Gastroesophageal sphincter (tissue), 4 donors: ENCODE data around the gene MCF2L2. TPM values are rescaled to one million over a fixed set of nuclear protein-coding genes. Genes with fewer than 3 reads are reported as not detected.

Experiments used
- ATAC-seq: fragments of 150-250 bp; one replicate; pipeline ENCODE4 v1.9.1; 2016; ENCODE audit warnings: mild to moderate bottlenecking, moderate library complexity
- H3K27ac ChIP-seq, 4 donors: fragments of 200-600 bp; sonication (generic) in 3 of 4; 1 replicate in 3 of 4; 2 replicates in 1 of 4; pipeline ENCODE4 v1.5.1; 2016 to 2019
- H3K27me3 ChIP-seq: fragments of 200-600 bp; sonication (generic); one replicate; pipeline ENCODE4 v1.5.1; 2019
- H3K36me3 ChIP-seq, 2 donors: fragments of 200-600 bp; sonication (generic); one replicate each; pipeline ENCODE4 v1.5.1; 2019; ENCODE audit warnings: control low read depth in 1 of 2
- H3K4me1 ChIP-seq, 3 donors: fragments of 200-600 bp; sonication (generic); 1 replicate in 2 of 3; 2 replicates in 1 of 3; pipeline ENCODE4 v1.5.1; 2016 to 2019; ENCODE audit warnings: control low read depth in 2 of 3
- H3K4me3 ChIP-seq, 2 donors: fragments of 200-600 bp; sonication (generic); one replicate each; pipeline ENCODE4 v1.5.1; 2019; ENCODE audit warnings: mild to moderate bottlenecking in 1 of 2, moderate library complexity in 1 of 2
- H3K9me3 ChIP-seq, 3 donors: fragments of 200-600 bp; sonication (generic); one replicate each; pipeline ENCODE4 v1.5.1; 2017 to 2019; ENCODE audit warnings: control low read depth in 2 of 3
- EP300 ChIP-seq: sonication (generic); formaldehyde crosslinking; IDR thresholded peaks from one replicate; pipeline ENCODE4 v1.6.1; 2017; ENCODE audit warnings: antibody characterized with exemption, mild to moderate bottlenecking
- POLR2A ChIP-seq, 2 donors: fragments of 450-650 bp; IDR thresholded peaks; one replicate each; pipeline ENCODE4 v1.6.1; 2017; ENCODE audit warnings: antibody characterized with exemption in 2 of 2, mild to moderate bottlenecking in 2 of 2, moderate library complexity in 1 of 2
- POLR2AphosphoS5 ChIP-seq: sonication (generic); formaldehyde crosslinking; IDR thresholded peaks from one replicate; pipeline ENCODE4 v1.6.1; 2017; ENCODE audit warnings: antibody characterized with exemption
- WGBS, 2 donors: methylation state at CpG; one replicate each; pipeline ENCODE4 v1.1.5; 2018; ENCODE audit warnings: low coverage in 1 of 2; 5-methylcytosine and 5-hydroxymethylcytosine counted together
- total RNA-seq, 4 donors: library from RNA; depleted of rRNA; stranded (reverse); fragments of >200 nt; gene quantifications; one replicate each; pipeline ENCODE4 v1.1.0, GENCODE V29; 2016
- TF ChIP-seq, protein P1 (sequence below), 4 experiments: fragments of 200-600 bp in 2 of 4; fragments of 450-650 bp in 2 of 4; sonication (generic) in 1 of 4; IDR thresholded peaks; one replicate each; pipeline ENCODE4 v1.5.1; 2017 to 2019; ENCODE audit warnings: antibody characterized with exemption in 4 of 4, mild to moderate bottlenecking in 2 of 4, moderate library complexity in 2 of 4

The MCF2L2 gene
- total RNA-seq, 4 donors from 2014 or later, result 0.67 to 4.0 (median 2.7) TPM

DNA sequence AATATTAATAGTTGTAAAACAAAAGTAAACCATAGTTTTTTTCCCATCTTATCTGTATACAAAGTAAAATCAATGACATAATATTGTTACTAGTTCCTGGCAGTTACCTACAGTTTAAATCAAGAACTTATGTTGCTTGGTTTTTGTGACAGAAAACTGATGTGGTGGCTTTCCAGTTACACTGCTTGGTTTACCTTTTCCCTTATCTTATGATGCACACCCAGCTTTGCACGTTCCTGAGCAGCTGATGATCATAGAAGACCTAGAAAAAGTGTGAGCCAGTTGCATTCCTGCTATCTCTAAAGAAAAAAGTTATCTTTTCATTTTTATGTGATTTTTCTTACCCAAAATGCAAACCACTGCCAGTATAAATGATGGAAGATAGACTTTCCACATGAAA lies 229.5 kb downstream of the MCF2L2 start:
- 6 to 20% methylated on average over 1 of the region's 1 CpG for WGBS, 2 donors
- Histone ChIP-seq H3K9me3 (peaks cover 0 to 13% (median 0%) of the 10 kb centered on the region in 3 donors), H3K27ac (no peak overlapping the region), H3K36me3 (no peaks in the 10 kb centered on the region), H3K27me3 (peaks cover 15% of the 10 kb centered on the region), H3K4me3 (no peak overlapping the region), H3K4me1 (peaks cover 0 to 8% (median 0%) of the 10 kb centered on the region in 3 donors)
- ATAC-seq, result no peak
- TF ChIP-seq POLR2A (IDR thresholded peaks at IDR 0.05), result no peak
- no peak for TF ChIP-seq EP300
- TF ChIP-seq, protein P1, sequence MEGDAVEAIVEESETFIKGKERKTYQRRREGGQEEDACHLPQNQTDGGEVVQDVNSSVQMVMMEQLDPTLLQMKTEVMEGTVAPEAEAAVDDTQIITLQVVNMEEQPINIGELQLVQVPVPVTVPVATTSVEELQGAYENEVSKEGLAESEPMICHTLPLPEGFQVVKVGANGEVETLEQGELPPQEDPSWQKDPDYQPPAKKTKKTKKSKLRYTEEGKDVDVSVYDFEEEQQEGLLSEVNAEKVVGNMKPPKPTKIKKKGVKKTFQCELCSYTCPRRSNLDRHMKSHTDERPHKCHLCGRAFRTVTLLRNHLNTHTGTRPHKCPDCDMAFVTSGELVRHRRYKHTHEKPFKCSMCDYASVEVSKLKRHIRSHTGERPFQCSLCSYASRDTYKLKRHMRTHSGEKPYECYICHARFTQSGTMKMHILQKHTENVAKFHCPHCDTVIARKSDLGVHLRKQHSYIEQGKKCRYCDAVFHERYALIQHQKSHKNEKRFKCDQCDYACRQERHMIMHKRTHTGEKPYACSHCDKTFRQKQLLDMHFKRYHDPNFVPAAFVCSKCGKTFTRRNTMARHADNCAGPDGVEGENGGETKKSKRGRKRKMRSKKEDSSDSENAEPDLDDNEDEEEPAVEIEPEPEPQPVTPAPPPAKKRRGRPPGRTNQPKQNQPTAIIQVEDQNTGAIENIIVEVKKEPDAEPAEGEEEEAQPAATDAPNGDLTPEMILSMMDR (IDR thresholded peaks at IDR 0.05), result no peak
- no peak for TF ChIP-seq POLR2AphosphoS5

DNA sequence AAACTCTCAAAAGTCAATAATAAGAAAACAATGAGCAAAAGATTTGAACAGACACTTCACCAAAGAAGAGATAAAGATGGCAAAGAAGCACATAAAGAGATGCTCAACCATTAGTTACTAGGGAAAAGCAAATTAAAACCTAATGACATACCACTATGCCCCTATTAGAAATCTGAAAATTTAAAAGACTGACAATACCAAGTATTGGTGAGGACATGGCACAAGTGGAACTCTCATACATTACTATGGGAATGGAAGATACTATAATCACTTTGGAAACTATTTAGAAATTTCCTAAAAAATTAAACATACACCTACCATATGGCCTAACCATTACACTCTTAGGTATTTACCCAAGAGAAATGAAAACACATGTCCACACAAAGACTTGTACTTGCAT lies 230.7 kb downstream of the MCF2L2 start:
- Histone ChIP-seq H3K27me3 (peaks cover 15% of the 10 kb centered on the region), H3K4me3 (no peak overlapping the region), H3K27ac (no peak overlapping the region), H3K36me3 (no peaks in the 10 kb centered on the region), H3K9me3 (peaks cover 0 to under 1% (median 0%) of the 10 kb centered on the region in 3 donors), H3K4me1 (peaks cover 0 to 8% (median 0%) of the 10 kb centered on the region in 3 donors)
- ATAC-seq, result no peak
- TF ChIP-seq POLR2A (IDR thresholded peaks at IDR 0.05) (no peak), EP300 (no peak), POLR2AphosphoS5 (no peak)
- TF ChIP-seq, protein P1 (IDR thresholded peaks at IDR 0.05), result no peak

DNA sequence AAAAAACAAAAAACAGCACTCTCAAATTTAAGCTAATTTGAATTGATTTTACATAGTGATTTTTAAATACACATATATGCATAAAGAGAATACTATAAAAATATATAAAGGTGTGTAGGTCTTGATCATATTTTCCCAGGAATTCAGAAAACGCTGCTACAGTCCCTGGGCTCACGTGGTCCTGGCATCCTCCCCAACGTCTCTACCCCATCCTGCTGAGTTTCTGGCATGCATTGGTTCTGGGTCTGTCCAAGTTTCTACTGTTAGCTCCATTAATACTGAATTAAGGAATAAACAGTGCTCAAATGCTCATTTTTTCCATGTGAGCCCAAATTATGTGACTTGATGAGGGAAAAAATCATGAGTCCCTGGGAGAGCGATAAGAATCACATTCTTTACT lies 233.2 kb downstream of the MCF2L2 start:
- WGBS, 2 donors, result 31 to 35% methylated on average over 4 of the region's 4 CpGs
- H3K9me3 ChIP-seq, result no peaks in the 10 kb centered on the region
- peaks cover 11% of the 10 kb centered on the region for H3K27me3 ChIP-seq
- peaks cover 0 to 8% (median 0%) of the 10 kb centered on the region in 3 donors for H3K4me1 ChIP-seq
- ATAC-seq, result no peak
- H3K27ac ChIP-seq, result no peak overlapping the region
- no peaks in the 10 kb centered on the region for H3K36me3 ChIP-seq
- TF ChIP-seq EP300, result no peak
- TF ChIP-seq POLR2A (IDR thresholded peaks at IDR 0.05), result no peak
- TF ChIP-seq, protein P1 (IDR thresholded peaks at IDR 0.05), result no peak
- no peak for TF ChIP-seq POLR2AphosphoS5
- no peak overlapping the region for H3K4me3 ChIP-seq

DNA sequence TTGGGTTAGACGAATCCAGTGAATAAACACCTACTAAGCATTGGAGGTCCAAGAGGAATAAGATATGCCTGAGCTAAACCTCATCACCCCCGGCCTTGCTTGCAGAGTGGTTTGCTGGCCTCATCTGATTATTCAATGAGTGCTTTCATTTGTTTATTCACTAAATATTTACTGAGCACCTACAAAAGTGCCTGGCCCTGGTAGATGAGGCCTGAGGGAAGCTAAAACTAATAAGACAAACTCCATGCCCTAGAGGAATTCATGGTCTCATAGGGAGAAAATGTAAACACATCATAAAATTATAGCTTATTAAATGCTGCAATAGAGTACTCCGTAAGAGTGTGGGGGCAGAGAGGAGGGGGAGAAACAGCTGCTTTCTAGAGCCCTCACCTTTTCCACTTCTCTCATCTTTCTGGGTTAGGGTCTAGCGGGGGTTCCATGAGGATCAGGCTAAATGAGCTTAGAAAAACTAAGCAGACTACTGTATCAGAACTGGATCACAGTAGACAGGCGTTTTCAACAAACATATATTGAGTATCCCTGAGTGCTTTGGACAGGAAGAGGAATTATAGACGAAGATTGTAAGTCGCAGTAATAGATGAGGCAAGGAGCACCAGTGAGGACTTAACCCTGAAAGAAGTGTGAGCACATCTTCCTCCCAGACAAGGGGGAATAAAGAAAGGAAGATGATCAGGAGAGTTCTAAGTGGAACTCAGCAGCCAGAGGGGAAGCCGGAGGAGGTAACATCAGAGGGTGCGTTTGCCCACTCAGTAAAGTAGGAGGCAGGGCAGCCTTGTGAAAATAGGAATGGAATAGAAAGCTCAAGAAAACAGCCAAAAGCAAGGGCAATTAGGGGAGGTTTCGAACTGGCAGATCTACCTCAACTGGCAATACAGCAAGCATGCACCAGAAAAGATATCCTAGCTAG lies 234.4 kb downstream of the MCF2L2 start:
- H3K27me3 ChIP-seq, result peaks cover 7% of the 10 kb centered on the region
- H3K4me1 ChIP-seq, result peaks cover 0 to 8% (median 0%) of the 10 kb centered on the region in 3 donors
- no peaks in the 10 kb centered on the region for H3K36me3 ChIP-seq
- TF ChIP-seq POLR2A (IDR thresholded peaks at IDR 0.05) (no peak), POLR2AphosphoS5 (no peak), EP300 (no peak)
- TF ChIP-seq, protein P1 (IDR thresholded peaks at IDR 0.05), result no peak
- no peaks in the 10 kb centered on the region for H3K9me3 ChIP-seq
- no peak overlapping the region for H3K4me3 ChIP-seq
- WGBS, 2 donors, result 52 to 53% methylated on average over 8 to 10 of the region's 10 CpGs
- H3K27ac ChIP-seq, result no peak overlapping the region
- ATAC-seq, result no peak
